NCI-H82 treated with DMSO at 0.1 percent for 48 hours (cell line): ENCODE results near the gene C12orf42.

Experiments used
- DNase-seq: peaks from one replicate; lab custom pipeline; 2025; ENCODE audit not compliant: unreplicated experiment; lab: John Stamatoyannopoulos, UW

Gene C12orf42

GRCh38 chr12:103350116-103350515 lies 145.7 kb downstream of the C12orf42 start:
- no peak for DNase-seq

- no peak for DNase-seq
These were observed 146.8 kb downstream of the C12orf42 start for GRCh38 chr12:103348935-103349334.

DNA sequence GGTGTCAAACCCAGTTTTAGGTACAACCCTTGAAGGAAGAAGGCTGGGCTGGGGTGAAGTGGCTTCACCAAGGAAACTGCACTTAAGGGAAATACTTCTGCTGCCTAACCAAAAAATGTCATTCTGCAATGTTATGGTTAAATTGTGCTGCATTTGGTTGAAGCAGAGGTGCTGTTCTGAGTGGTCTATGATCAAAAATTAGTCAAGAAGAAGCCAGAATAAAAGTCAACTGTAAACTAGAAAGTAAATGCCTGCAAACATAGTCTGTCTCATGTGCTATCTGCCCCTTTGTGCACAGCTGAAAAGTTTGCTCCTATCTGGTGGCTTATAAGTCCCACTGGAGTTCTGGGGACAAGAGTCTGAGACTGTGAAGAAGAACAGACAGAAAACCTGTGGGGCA lies 158.8 kb downstream of the C12orf42 start:
- DNase-seq = no peak

GRCh38 chr12:103334466-103334865 lies 161.3 kb downstream of the C12orf42 start:
- peak; percentile 63 for DNase-seq

DNA sequence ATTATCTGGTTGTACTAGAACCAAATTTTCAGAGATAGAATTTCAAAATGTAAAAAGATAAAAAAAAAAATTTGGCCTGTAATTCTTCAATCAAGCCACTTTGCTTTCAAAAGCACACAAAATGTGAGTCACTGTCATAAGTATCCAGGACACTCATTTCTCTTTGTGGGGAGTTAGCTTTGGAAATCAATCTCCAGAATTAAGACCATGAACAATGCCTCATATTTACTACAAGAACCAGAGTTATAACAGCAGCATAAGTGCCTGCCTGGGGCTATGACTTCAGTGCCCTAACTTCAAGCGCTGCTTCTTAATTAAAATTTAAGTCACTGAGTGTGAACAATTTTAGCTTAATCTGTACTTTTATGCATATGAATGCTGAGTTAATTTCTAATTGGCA lies 162.1 kb downstream of the C12orf42 start:
- DNase-seq = no peak

DNA sequence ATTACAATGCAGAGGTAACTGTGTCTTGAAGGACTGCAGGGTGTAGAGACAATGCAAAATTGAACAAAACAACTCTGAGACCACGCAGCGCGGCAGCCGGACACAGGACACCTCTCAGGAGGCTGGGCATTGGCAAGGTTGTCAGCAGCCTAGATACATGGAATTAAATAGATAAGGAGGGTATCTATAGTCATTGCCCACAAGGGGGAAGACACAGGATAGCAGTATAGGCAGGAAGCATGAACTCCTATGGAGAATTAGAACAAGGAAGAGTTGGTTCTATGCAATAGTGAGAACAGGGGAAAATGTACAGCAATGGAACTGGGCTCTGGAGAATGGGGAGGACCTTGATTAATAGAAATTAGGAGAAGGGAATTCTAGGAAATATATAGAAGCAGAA lies 164.1 kb downstream of the C12orf42 start:
- DNase-seq = no peak

DNA sequence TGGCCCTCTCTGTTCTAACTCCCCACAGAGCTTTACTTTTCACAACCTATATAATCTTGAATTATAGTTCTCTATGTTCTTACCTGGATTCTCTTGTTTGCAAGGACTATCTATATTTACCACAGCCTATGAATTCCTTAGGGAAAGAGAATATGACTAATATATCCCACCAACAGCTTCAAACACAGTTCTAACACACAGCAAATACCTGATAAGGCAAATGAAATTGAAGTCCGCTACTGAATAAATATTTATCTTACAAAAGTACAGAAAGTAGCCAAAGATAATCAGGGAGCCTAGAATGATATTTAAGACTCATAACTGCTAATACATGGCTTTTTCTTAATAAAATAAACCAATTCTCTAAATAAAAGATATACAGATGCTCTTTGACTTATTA lies 165.1 kb downstream of the C12orf42 start:
- DNase-seq = no peak

DNA sequence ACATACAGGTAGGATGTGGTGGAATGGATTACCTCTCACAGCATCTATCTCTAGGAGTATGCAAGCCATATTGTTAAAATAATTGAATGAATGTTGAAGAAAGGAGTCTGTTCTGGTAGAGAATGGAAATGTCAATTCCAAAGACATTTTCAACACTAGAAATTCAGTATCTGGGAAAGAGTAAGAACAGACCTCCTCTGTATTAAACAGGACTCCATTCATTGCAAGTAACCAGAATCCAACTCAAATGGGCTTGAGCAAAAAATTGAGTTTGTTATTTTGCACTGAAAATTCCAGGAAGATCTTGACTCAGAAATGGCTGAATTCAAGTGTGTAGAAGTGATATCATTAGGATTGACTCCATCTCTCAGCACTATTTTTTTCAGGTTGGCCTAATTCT lies 168.1 kb downstream of the C12orf42 start:
- no peak for DNase-seq

- DNase-seq = peak; percentile 2
These were observed 169.6 kb downstream of the C12orf42 start for GRCh38 chr12:103326190-103326589.

- no peak for DNase-seq
These were observed 177.2 kb downstream of the C12orf42 start for GRCh38 chr12:103318566-103318965.

DNA sequence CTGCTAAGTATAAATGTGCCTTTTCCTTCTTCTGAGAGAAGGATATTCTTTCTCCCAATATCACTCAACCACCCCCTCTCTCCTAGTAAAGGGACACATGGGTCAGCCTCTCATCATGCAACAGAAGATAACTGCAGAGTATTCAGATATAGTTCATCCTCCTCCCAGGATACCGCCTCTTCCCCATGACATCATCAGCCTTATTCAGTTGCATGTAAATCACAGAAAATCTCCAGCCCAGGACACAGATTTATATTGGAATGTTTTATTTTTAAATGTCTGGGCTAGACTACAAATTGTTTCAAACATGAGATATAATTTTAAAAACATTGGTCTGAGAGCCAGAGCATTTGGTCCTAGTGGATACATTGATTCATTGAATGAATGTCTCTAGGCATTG lies 178.5 kb downstream of the C12orf42 start:
- no peak for DNase-seq

- DNase-seq = no peak
These were observed 181.0 kb downstream of the C12orf42 start for GRCh38 chr12:103314786-103315185.

DNA sequence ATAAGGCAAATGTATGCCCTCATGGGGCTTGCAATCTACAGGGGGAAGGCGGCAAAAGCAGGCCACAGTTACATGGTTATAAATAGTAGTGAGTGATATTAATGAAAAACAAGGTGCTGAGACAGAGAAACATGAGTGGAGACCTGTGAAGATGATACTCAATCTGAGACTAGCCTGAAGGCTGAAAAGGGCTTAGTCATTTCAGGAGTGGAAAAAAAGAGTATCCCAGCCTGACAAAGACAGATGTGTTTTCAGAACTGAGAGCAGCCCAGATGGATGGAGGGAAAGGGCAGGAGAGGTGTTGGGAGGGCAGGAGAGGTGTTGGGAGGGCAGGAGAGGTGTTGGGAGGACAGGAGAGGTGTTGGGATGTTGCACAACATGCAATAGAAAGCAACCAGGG lies 181.9 kb downstream of the C12orf42 start:
- DNase-seq = no peak

- DNase-seq = no peak
These were observed 182.9 kb downstream of the C12orf42 start for GRCh38 chr12:103312742-103313354.

- DNase-seq = no peak
These were observed 185.1 kb downstream of the C12orf42 start for GRCh38 chr12:103310546-103311270.

- DNase-seq = no peak
These were observed 187.4 kb downstream of the C12orf42 start for GRCh38 chr12:103308396-103308795.

DNA sequence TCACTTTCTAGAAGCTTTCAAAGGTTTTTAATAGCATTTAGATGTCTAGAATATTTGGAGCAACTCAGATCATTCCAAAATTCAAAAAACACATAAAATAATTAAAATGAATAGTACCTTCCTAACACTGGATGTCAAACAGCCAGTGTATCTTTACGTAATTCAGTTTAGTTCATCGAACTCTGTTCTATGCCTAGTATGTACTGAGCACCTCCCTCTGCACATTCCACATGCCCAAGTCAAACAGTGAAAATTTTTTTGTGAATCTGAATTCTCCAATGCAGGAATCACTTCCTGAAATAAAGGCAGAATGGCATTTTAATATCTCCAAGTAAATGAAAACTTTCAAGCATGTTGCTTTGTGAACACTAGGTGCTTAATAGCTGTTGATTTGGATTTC lies 192.3 kb downstream of the C12orf42 start:
- DNase-seq = no peak

GRCh38 chr12:103301642-103302591 lies 193.9 kb downstream of the C12orf42 start:
- DNase-seq = no peak

- DNase-seq = no peak
These were observed 207.8 kb downstream of the C12orf42 start for GRCh38 chr12:103288016-103288415.

GRCh38 chr12:103282124-103282523 lies 213.6 kb downstream of the C12orf42 start:
- DNase-seq = no peak

GRCh38 chr12:103279444-103279843 lies 216.3 kb downstream of the C12orf42 start:
- no peak for DNase-seq

GRCh38 chr12:103278329-103278728 lies 217.4 kb downstream of the C12orf42 start:
- no peak for DNase-seq
